ENCODE data around the gene IDS.

IDS gene

GRCh38 chrX:149453906-149454822, 50.9 kb downstream of the IDS start:
- no peak for DNase-seq

- DNase-seq, result no peak
Observed at GRCh38 chrX:149453030-149453429, 52.1 kb downstream of the IDS start.

GRCh38 chrX:149433451-149433850, 71.7 kb downstream of the IDS start:
- DNase-seq, result no peak

GRCh38 chrX:149433051-149433450, 72.1 kb downstream of the IDS start:
- no peak for DNase-seq

Data from cortex of kidney (tissue), 1 donor.